PC-9 (cell line): ENCODE results near the gene AZGP1.

ENCODE experiments used
- CTCF ChIP-seq: fragments of 200-600 bp; sonication (generic); conservative IDR thresholded peaks from 2 replicates; pipeline ENCODE4 v1.6.1; 2017; ENCODE audit warnings: mixed run types, antibody characterized with exemption, mild to moderate bottlenecking, moderate library complexity
- EZH2 ChIP-seq: fragments of 200-600 bp; sonication (generic); IDR thresholded peaks from 2 replicates; pipeline ENCODE4 v1.8.0; 2017; ENCODE audit warnings: antibody characterized with exemption, low read depth

- TF ChIP-seq EZH2 = no peak
- TF ChIP-seq CTCF = no peak
These were observed 1.1 kb downstream of the AZGP1 start for GRCh38 chr7:99974681-99975080.
